Ovary (tissue), 3 donors: Measurements from ENCODE around the gene CACNA1S.

ENCODE experiments used
- POLR2A ChIP-seq: fragments of 450-650 bp; IDR thresholded peaks from one replicate; pipeline ENCODE4 v1.6.1; 2017; ENCODE audit warnings: antibody characterized with exemption, mild to moderate bottlenecking, moderate library complexity
- TF ChIP-seq, protein P1 (sequence below), 3 donors: fragments of 450-650 bp in 2 of 3; fragments of 200-600 bp in 1 of 3; IDR thresholded peaks; one replicate each; pipeline versions ENCODE4 v1.5.1 to v1.8.0; 2016 to 2022; ENCODE audit warnings: antibody characterized with exemption in 3 of 3, mild to moderate bottlenecking in 1 of 3
- donor health status: DM: no; HTN: no; CAD: no.

DNA sequence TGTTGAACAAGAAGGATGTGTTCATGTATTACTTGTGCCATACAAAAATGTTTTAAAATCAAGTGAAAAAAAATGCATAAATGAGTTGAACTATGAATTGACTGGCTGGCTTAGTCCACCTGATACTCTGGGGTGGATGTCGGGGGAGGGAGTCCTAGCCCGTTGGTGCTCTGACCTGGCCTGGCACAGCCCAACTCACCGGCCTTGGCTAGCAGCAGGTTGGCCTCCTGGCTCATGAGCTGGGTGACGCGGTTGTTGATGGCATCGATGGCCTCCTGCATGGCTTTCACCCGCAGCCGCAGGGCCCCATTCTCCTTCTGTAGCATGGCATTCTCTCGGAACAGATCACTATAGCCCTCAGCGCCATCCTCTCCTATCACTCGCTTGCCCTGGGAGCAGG is 110.3 kb downstream of the CACNA1S start:
- TF ChIP-seq, protein P1, sequence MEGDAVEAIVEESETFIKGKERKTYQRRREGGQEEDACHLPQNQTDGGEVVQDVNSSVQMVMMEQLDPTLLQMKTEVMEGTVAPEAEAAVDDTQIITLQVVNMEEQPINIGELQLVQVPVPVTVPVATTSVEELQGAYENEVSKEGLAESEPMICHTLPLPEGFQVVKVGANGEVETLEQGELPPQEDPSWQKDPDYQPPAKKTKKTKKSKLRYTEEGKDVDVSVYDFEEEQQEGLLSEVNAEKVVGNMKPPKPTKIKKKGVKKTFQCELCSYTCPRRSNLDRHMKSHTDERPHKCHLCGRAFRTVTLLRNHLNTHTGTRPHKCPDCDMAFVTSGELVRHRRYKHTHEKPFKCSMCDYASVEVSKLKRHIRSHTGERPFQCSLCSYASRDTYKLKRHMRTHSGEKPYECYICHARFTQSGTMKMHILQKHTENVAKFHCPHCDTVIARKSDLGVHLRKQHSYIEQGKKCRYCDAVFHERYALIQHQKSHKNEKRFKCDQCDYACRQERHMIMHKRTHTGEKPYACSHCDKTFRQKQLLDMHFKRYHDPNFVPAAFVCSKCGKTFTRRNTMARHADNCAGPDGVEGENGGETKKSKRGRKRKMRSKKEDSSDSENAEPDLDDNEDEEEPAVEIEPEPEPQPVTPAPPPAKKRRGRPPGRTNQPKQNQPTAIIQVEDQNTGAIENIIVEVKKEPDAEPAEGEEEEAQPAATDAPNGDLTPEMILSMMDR (IDR thresholded peaks at IDR 0.05) = no peak
- TF ChIP-seq POLR2A = no peak
